Kidney capillary endothelial cell (primary cell): ENCODE results near the gene BCAR3.
"Not testable (repeated sequence)": the region's sequence is repeated elsewhere in the genome, so short reads cannot be mapped to it uniquely, and the experiment has no call there.

Experiments used
- DNase-seq: peaks from one replicate; pipeline ENCODE4 v3.0.0-alpha.2; 2018; ENCODE audit warnings: low spot score

BCAR3 gene

DNA sequence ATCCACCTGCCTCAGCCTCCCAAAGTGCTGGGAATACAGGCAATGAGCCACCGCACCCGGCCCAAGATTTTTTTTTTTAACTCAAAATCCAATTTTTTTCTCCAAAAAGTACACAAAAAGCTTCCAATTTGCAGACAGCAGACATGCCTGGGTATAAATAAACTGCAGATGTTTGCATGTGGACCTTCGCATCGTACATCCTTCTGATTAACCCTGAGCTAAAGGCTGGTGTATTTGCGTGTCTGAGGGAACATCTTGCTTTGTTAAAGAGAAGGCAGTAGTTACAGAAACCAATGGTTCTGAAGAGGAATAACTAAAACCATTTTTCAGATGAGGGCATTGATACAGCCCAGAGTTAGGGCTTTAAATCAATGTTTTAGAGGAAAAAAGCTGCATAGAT is 12.7 kb downstream of the BCAR3 start:
- no peak for DNase-seq

DNA sequence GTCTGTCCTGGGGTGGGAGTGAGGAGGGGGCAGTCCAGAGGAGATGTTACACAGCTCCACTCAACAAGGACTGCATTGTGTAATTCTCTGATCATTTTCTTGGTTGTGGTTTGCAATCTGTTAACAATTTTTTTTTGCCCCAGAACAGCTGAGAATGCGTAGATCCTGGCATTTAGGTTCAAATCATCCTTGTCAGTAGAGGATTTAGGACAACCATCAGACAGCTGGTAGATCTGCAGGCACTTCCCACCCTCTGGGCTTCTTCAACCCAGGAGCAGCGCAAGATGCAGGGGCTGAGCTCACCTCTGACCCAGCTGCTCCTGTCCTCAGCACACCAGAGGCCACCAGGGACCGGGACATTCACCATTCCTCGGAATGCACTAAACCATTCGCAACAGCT is 13.5 kb downstream of the BCAR3 start:
- no peak for DNase-seq

DNA sequence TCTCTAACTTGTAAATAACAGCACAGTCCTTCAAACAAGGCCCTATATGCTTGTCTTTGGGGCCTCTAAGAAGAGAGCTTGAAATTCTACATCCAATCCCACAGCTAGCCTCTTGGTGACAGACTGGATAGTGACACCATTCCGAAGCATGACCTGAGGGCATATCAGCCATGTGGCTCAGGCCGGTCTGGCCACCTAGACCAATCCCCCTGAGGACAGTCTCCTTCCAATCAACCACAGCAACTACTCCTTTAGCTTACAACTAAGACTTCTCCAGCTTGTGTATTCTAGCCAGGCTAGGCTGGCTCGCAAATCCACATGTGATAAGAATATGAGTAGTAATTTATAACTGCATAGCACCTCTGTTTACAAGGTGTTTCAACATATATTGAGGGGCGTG is 14.0 kb downstream of the BCAR3 start:
- no peak for DNase-seq

DNA sequence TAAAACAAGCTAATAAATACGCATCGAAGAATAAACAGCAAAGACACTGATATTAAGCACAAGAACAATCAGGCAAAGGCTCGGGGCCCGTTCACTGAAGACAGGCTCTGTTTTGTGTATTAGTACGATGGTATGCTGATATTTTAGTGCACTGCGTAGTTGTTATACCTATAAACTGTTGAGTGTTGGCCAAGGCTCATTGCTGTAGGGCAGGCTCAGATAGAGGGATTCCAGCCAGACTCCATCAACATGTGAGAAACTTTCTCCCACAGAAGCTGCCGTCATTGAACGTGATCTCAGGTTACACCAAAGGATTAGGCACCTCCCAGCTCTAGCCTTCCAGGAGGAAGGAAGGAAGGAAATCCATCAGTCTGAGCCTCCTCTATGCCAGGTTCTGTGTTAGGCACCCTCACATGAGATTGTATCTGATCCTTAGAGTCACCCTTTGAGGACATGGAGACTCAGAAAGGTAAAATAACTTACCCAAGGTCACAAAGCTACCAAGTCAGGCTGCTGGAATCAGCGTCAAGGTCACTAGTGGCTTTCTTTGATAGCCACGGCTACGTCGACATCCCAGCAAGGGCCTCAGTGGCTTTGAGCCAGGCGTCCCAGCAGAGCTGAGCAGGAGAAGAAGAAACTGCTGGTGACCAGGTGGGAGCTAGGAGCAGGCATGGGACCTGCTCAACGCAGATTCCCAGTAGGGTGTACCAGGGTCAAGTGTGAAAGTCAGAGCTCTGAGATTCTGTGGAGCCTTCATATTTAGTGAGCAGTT is 14.8 kb downstream of the BCAR3 start:
- DNase-seq, result no peak

DNA sequence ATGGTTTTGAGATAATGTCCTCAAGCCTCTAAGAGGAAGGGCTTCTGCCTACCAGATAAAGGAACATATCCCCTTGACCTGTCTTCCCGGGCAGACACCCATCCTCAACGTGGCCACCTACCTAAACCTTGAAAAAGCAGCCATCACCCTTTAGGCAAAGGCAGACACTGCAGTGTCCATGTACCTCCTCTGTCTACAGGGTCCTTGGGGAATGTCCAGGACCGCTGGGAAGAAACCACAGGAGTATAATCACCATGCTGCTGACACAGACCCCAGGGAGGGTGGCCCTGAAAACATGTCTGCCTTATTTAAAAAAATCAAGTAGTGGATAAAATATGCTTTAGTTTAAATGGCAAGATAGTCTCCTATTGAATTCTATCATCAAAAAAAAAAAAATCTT is 16.6 kb downstream of the BCAR3 start:
- no peak for DNase-seq

DNA sequence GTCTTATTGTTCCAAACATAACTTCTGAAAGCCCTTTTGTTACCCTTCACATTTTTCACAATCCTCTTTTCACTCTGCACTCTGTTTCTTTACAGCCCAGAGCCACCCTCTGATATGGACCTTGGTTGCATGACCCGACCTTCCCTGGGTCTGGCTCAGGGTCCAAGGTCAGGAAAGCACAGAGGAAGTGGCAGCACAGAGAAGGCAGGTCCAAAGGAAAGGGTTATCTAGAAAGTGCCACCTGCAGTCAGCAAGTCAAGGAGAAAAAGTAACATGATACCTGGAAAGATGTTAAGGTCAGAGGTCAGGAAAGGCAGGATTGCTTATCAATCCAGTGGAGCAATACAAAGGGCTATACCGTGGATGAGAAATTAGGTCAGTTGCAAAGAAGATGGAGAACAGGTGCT is 18.4 kb downstream of the BCAR3 start:
- no peak for DNase-seq

DNA sequence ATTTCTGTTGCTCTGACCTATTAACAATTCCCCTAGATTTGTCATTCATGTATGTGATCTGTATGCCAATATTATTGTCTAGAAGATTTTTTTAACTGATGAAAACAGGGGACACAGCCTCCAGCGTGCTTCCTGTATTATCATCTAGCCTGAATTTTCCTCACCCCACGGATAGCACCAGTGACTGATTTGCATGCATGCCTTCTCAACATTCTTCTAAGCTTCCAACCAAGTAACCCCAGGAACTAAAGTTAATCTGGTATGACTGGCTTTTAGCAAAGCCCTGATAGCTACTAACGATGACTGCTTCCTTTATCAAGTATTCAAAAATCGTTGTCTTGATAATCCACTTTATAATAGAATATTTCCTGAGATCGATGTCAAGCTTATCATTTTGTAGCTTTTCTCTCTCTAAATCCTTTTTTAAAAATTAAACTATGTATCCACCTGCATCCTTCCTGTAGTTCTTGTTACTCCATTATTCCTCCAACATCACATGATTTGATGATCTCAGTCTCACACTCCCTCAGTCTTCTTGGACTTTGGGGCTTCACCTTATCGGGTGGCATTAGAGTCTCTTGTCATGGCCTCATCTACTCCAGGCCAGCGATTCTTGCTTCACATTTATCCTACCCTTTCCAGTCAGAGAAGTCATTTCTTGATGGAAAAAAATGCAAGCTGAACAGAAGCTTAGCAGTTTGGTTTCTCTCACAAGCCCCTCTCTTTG is 19.0 kb downstream of the BCAR3 start:
- no peak for DNase-seq

DNA sequence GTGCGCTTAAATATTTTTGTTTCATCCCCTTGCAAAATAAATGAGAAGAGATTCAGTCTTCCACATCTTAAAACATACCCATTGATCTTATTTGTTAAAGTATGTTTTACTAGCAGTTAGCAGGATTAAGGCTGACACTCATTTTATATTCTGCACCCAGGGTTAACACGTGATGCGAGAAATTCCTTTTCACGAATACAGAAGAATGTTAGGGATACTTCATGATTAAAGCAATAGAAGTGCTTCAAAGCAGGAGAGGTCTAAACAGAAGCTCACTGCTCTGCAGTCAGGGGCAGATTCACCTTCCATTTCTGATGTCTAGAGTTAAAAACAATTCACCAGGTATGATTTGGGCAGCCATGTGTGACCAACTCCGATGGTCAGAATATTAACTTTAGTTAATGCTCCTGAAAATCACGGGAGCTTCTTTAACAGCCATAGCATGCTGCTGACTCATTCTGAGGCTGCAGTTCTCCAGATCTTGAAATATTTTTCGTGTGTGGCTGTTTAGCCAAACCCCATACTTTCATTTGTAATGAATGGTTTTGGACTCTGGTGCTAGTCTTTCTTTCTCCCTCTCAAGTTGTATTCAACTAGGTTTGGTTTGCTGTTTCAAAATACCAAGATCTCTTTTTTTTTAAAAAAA is 19.7 kb downstream of the BCAR3 start:
- no peak for DNase-seq

DNA sequence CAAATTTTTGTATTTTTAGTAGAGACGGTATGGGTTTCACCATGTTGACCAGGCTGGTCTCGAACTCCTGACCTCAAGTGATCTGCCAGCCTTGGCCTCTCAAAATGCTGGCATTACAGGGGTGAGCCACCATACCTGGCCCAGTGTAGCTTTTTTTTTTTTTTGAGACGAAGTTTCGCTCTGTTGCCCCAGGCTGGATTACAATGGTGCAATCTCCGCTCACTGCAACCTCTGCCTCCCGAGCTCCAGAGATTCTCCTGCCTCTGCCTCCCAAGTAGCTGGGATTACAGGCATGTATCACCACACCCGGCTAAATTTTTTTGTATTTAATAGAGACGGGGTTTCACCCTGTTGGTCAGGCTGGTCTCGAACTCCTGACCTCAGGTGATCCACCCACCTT is 20.3 kb downstream of the BCAR3 start:
- not testable (repeated sequence) for DNase-seq

DNA sequence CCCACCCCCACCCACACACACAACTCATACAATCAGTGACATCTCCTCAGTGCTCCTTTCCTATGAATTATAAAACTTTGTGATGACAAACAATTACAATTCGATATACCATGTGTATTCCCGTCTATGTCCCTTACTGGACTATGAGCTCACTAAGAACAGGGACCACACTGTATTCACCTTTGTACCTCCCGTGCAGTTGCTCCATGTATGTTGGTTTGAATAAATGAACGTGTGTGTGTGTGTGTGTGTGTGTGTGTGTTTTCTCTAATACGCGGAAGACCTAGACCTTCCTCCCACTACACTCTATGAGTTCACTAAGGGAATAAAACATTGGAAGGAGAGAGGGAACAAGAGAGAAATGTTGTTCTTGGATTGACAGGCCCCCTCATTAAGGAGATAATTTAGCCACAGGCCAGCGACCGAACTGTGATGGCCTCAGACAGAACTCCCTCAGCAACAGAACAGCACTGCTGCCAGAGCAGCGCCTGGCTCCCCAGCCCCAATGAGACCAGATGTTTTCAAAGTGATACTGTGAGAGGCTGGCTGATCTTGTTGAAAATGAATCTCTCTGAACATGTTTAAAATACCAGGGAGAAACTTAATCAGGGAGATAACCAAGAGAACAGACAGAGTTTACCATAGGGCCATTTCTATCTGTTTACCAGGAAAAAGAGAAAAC is 21.7 kb downstream of the BCAR3 start:
- DNase-seq, result no peak

DNA sequence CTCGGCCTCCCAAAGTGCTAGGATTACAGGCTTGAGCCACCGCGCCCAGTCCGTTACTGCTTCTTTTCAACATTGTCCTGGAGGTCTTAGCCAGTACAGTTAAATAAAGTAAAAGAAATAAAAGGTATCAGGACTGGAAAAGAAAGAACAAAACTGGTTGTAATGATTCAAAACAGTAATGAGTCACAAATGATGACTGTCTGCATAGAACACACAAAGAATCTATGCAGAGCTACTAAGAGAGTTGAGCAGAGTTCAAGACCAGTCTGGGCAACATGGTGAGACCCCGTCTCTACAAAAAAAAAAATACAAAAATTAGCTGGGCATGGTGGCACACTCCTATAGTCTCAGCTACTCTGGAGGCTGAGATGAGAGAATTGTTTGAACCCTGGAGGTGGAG is 23.4 kb downstream of the BCAR3 start:
- DNase-seq, result no peak

DNA sequence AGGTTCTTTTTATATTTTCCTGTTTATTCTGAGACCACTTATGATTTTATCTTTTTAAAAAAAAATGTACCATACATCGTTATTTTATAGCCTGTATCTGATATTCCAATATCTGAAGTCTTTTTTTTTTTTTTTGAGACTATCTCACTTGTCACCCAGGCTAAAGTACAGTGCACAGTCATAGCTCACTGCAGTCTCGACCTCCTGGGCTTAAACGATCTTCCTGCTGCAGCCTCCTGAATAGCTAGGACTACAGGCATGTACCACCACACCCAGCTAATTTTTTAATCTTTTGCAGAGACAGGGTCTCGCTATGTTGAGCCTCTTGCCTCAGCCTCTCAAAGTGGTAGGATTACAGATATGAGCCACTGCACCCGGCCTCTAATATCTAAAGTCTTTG is 25.1 kb downstream of the BCAR3 start:
- DNase-seq, result no peak

DNA sequence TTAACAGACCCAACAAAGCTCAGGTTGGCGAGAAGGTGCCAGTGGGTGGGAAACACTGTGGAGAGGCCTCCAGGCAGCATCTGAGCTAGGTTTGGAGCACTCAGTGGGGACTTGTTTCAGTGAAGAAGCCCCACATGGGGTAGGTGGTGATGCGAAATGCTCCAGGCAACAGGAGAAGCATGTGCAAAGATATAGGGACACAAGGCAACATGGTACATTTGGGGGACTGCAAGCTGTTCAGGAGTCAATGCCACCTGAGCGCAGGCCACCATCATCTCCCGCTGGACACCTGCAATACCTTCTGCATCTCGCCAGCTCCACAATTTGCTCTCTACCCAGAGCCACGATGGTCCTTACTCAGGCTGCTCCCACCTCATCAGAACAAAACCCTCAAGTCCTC is 28.0 kb downstream of the BCAR3 start:
- DNase-seq, result no peak

DNA sequence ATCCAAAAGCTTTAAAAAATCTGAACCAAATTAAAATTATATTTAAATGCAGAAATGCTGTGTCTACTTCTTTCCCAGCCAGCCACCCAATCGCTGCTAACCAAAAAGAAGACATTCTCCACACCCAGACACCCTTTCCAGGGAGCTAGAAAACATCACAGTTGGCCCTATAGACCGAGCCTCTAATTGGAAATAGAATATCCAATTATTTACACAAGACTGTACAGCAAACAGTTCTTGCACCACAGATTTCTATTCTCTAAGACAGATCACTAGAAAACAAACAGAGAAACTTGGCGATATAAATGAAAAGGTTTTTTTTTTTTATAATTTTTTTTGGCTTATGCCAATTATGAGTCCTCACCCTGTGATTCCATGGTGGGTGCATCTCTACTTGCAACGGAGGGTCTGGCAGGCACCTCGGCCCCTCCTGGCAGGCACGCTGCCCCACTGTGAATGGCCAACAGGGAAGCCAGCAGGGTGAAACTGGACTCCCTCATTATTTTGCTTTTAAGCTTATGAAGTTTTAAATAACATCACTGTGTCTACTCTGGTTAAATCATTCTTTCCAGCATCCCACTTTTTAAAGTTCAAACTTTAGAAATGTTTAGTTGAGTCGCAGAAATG is 29.2 kb downstream of the BCAR3 start:
- no peak for DNase-seq

DNA sequence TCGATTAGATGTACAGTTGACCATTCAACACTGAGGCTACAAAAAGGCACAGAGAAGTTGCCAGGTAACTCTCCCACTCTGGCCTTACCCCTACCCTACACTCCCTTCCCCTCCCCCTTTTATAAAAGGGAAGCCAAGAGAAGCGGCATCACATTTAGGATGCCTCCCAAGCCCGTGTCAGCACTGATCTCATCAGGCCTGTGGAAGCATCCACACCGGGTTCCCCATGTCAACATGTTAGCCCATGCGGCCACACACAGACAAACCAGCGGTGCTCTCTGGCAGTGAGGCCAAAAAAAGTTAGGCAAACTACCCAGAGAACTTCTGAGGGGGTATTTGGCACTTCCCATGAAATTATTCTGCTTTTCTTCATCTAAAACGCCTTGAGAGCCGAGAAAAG is 29.9 kb downstream of the BCAR3 start:
- no peak for DNase-seq

DNA sequence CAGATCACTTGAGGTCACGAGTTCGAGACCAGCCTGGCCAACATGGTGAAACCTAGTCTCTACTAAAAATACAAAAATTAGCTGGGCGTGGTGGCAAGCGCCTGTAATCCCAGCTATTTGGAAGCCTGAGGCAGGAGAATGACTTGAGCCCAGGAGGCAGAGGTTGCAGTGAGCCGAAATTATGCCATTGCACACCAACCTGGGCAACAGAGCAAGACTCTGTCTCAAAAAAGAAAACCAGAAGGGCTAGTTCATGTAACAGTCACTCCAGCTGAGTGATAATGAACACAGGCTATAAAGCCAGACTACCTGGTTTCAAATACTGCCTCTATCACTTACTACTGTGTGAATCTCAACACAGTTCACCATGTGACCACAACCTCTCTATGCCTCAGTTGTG is 31.5 kb downstream of the BCAR3 start:
- not testable (repeated sequence) for DNase-seq

DNA sequence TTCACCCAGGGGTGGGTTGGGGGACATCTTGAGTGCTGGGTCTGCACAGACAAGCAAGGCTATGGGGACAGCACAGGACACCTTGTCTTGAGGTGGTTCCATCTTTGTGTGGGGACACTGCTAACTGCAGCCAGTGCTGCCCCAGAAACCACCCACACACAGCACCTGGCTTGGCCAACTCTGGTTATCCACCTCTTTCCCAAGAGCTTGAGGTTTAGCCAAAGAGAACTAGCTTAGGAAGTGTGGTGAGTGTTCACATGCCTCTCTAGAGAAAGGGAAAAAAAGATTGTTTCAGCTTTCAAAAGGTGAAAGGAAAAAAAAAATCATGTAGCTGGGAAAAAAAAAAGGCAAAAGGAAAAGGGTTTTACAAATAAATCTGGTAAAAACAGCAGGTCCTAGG is 32.4 kb downstream of the BCAR3 start:
- no peak for DNase-seq

DNA sequence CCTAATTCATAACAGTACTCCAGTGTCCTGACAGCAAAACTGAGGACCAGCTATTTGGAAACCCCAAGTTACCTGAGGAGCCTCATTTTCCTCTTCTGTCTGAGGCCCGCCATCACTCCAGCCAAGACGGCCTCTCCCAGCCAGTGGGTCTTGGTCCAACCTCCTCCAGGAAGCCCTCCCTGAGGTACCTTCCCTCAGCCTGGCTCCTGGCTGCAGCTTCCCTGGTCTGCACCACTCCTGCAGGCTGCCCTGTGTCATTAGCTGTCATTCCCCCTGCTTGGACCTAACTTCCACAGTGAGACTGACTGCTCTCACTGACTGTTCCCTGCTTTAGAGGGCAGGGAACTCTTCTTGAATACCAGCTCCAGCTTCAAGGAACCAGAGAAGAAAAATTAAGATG is 33.0 kb downstream of the BCAR3 start:
- DNase-seq, result no peak

DNA sequence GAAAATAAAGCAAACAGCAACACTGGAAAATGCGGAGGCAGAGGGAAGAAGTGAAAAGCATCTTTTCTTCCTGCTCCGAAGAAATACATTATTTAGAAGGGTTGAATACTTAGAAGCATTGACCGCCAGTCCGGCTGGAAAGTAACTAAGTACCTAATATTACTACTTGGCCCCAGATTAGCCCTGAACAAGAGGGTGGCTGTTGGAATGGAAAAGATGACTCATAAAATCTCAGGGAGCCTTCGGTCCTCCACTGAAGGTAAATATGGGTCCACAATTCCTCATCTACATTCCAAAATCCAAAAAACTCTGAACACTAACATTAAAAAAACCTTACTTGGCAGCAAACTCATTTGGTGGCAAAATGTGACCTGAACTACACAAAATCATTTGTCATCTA is 40.1 kb downstream of the BCAR3 start:
- DNase-seq, result no peak

DNA sequence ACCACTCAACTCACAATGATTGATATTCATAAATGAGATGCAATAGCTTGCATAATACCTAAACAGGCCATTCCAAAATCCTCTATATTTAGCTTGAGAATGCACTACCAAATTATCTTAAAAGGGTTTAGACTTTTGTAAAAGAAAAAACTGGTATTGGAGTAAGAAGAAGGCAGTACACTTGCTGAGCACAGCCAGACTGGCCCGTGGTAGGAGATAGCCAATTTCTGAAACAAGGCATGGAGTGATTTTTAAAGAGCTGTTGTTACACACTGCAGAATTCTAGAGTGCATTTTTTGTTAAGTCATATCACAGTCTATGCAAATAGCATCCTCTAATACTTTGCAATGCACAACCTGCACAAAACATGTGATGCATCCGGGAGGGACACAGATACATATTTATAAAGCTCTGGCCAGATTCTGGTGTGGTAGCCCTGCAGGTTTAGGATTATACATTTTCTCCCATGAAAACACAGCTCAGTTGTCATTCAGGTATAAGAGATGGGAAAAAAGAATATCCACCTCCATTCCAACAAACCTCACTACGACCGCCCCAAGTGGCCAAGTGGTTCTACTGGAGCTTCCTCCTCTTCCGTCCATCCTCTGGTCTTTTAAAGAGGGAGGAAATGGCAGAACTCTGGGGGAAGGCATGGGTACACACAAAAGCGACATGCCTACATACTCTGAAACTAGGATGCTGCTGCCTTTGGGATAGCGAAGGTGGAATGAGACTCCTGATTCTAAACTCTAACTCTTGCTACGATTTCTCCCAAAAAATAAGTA is 40.8 kb downstream of the BCAR3 start:
- DNase-seq, result no peak

DNA sequence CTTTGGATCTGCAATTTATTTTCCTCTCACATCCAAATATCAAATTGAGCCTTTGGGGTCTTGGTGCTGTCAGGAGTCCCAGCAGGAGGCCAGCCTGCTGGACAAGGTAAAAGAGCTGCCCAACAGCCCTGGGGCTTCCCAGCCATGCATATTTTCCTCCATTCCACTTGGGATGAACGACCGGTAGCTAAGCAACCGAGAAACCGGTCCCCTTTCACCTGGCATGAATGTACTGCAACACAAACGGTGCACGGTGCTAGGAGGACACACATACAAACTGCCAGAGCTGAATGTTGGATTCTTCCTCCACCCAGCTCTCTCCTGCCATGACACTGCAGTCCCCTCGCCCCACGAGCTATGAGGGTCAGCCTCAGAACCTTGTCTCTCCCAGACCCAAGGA is 42.7 kb downstream of the BCAR3 start:
- no peak for DNase-seq
